HCT116 (cell line): ENCODE measurements around the gene TMTC4. TPM values are rescaled to one million over a fixed set of nuclear protein-coding genes. Genes with fewer than 3 reads are reported as not detected.
"Not testable (repeated sequence)": the region's sequence is repeated elsewhere in the genome, so short reads cannot be mapped to it uniquely, and the experiment has no call there.

Source experiments
- ATAC-seq: fragments of 200-7000 bp; cut with Tn5 transposase; 2 replicates; pipeline ENCODE4 v1.9.1; 2020; ENCODE audit warnings: mild to moderate bottlenecking, moderate library complexity
- BruUV-seq: library from RNA; stranded (reverse); fragments of 400-500 nt; replicated peaks from 2 replicates; lab custom pipeline; 2021; lab: Mats Ljungman, UMichigan
- CTCF ChIA-PET: fragments of 300-600 bp; sonication (Branson Sonifier 250); formaldehyde crosslinking; loops from one replicate; lab custom pipeline; 2021; ENCODE audit warnings: antibody characterized with exemption; lab: Charles Lee
- POLR2A ChIA-PET: fragments of 300-600, 350-600 bp; sonication (Branson Sonifier 250); formaldehyde crosslinking; loops from one replicate; lab custom pipeline; 2021; ENCODE audit warnings: antibody characterized with exemption; lab: Charles Lee
- RAD21 ChIA-PET, 2 experiments: fragments of 300-600 bp; sonication (Branson Sonifier 250); formaldehyde crosslinking; loops; one replicate each; lab custom pipeline; 2023; ENCODE audit warnings: low total read pairs in 2 of 2; ENCODE audit not compliant: uncharacterized antibody in 2 of 2, unreplicated experiment in 2 of 2, low non-redundant PET in 1 of 2; lab: Charles Lee
- DNase-seq: peaks from one replicate; pipeline ENCODE4 v3.0.0-alpha.2; 2010; ENCODE audit warnings: low read depth, low spot score
- H2AFZ ChIP-seq: fragments of 200-600 bp; shearing (Covaris generic), sonication (generic); 2 replicates; pipeline ENCODE4 v1.6.1; 2017; ENCODE audit warnings: low read depth, mixed run types, mixed read lengths, antibody characterized with exemption, low read length; ENCODE audit not compliant: poor library complexity, severe bottlenecking
- H3K27ac ChIP-seq: 2 replicates; pipeline ENCODE4 v1.5.1; 2012; ENCODE audit warnings: low read depth, low read length
- H3K27me3 ChIP-seq: fragments of 200-600 bp; sonication (generic); 2 replicates; pipeline ENCODE4 v1.6.1; 2016; ENCODE audit warnings: mixed run types, low read length, mixed read lengths; ENCODE audit not compliant: insufficient read depth
- H3K36me3 ChIP-seq, 2 experiments: fragments of 200-500 bp in 1 of 2; fragments of 200-600 bp in 1 of 2; sonication (Bioruptor generic) in 1 of 2; sonication (generic) in 1 of 2; 2 replicates each; pipeline versions ENCODE4 v1.5.1 to v1.6.1; 2014 to 2016; ENCODE audit warnings: low read length in 2 of 2, inconsistent platforms in 1 of 2, mixed read lengths in 1 of 2, mixed run types in 1 of 2; ENCODE audit not compliant: insufficient read depth in 2 of 2, control insufficient read depth in 1 of 2
- H3K4me1 ChIP-seq, 2 experiments: fragments of 200-600 bp in 1 of 2; sonication (generic) in 1 of 2; 2 replicates each; pipeline versions ENCODE4 v1.5.1 to v1.6.1; 2012 to 2017; ENCODE audit warnings: low read length in 2 of 2, inconsistent platforms in 1 of 2, mild to moderate bottlenecking in 1 of 2, mixed read lengths in 1 of 2, mixed run types in 1 of 2, moderate library complexity in 1 of 2; ENCODE audit not compliant: insufficient read depth in 2 of 2, control insufficient read depth in 1 of 2
- H3K4me2 ChIP-seq: fragments of 200-600 bp; sonication (generic); 2 replicates; pipeline ENCODE4 v1.6.1; 2017; ENCODE audit warnings: mixed run types, low read length, mixed read lengths
- H3K4me3 ChIP-seq, 2 experiments: fragments of 200-600 bp in 1 of 2; sonication (generic) in 1 of 2; replicated peaks in 1 of 2; 2 replicates each; pipeline ENCODE4 v1.5.1; 2011 to 2016; ENCODE audit warnings: low read length in 2 of 2, control low read depth in 1 of 2, low read depth in 1 of 2, mild to moderate bottlenecking in 1 of 2, mixed read lengths in 1 of 2, mixed run types in 1 of 2
- H3K79me2 ChIP-seq: fragments of 200-600 bp; sonication (generic); 2 replicates; pipeline ENCODE4 v1.6.1; 2017; ENCODE audit warnings: mild to moderate bottlenecking, mixed run types, low read length, moderate library complexity, mixed read lengths; ENCODE audit not compliant: insufficient read depth
- H3K9ac ChIP-seq: fragments of 200-600 bp; sonication (generic); 2 replicates; pipeline ENCODE4 v1.6.1; 2016; ENCODE audit warnings: low read length, mixed read lengths
- H3K9me2 ChIP-seq: fragments of 200-600 bp; sonication (generic), shearing (Covaris generic); 2 replicates; pipeline ENCODE4 v1.6.1; 2017; ENCODE audit warnings: mixed run types, mild to moderate bottlenecking, moderate library complexity; ENCODE audit not compliant: insufficient read depth
- H3K9me3 ChIP-seq, 2 experiments: fragments of 200-500 bp in 1 of 2; fragments of 200-600 bp in 1 of 2; sonication (Bioruptor generic) in 1 of 2; sonication (generic) in 1 of 2; 2 replicates each; pipeline ENCODE4 v1.6.1; 2014 to 2017; ENCODE audit warnings: low read length in 2 of 2, mixed read lengths in 2 of 2, inconsistent platforms in 1 of 2, low read depth in 1 of 2, mild to moderate bottlenecking in 1 of 2, mixed run types in 1 of 2, moderate library complexity in 1 of 2; ENCODE audit not compliant: control insufficient read depth in 1 of 2, insufficient read depth in 1 of 2
- H4K20me1 ChIP-seq: fragments of 200-600 bp; sonication (generic), shearing (Covaris generic); 2 replicates; pipeline ENCODE4 v1.6.1; 2017; ENCODE audit warnings: mixed run types, mild to moderate bottlenecking, moderate library complexity; ENCODE audit not compliant: insufficient read depth
- CBX3 ChIP-seq: IDR thresholded peaks from 2 replicates; pipeline ENCODE4 v1.6.1; 2012; ENCODE audit warnings: low read depth
- JUND ChIP-seq: IDR thresholded peaks from 2 replicates; pipeline ENCODE4 v1.6.1; 2012
- MAX ChIP-seq: IDR thresholded peaks from 2 replicates; pipeline ENCODE4 v1.6.1; 2012
- RAD21 ChIP-seq: IDR thresholded peaks from 2 replicates; pipeline ENCODE4 v1.6.1; 2012; ENCODE audit warnings: low read depth, mild to moderate bottlenecking
- SP1 ChIP-seq: IDR thresholded peaks from 2 replicates; pipeline ENCODE4 v1.6.1; 2012; ENCODE audit warnings: low read depth
- SRF ChIP-seq: IDR thresholded peaks from 2 replicates; pipeline ENCODE4 v1.6.1; 2012; ENCODE audit warnings: low read depth
- TCF7L2 ChIP-seq: IDR thresholded peaks from 2 replicates; pipeline ENCODE4 v1.7.0; 2011; ENCODE audit warnings: borderline replicate concordance, inconsistent platforms; ENCODE audit not compliant: insufficient read depth, insufficient read length; ENCODE audit errors: extremely low read depth
- YY1 ChIP-seq: IDR thresholded peaks from 2 replicates; pipeline ENCODE4 v1.6.1; 2011; ENCODE audit warnings: low read length, low read depth, moderate library complexity, mild to moderate bottlenecking; ENCODE audit not compliant: insufficient replicate concordance; ENCODE audit errors: extremely low read depth
- ZFX ChIP-seq: fragments of 450-650 bp; IDR thresholded peaks from 2 replicates; pipeline ENCODE4 v1.6.1; 2017
- intact Hi-C: fragments of 100-400 bp; cut with micrococcal nuclease; formaldehyde crosslinking; loops from 2 replicates; pipeline ENCODE4 v1.10.0; 2022
- total RNA-seq: library from RNA; stranded (reverse); gene quantifications from one replicate; pipeline ENCODE4 v1.2.1, GENCODE V29; 2021; ENCODE audit not compliant: unreplicated experiment

TMTC4 gene
- total RNA-seq, 1 experiment from 2014 or later: 23.6 TPM

- H2AFZ ChIP-seq: no peak overlapping the region
- H3K4me2 ChIP-seq: no peak overlapping the region
- ChIA-PET CTCF (no interaction called here), POLR2A (no interaction called here), RAD21 (no interaction called here)
- H3K27ac ChIP-seq: no peak overlapping the region
- H3K27me3 ChIP-seq: peaks cover 3% of the 10 kb centered on the region; the same call in 1 of the 2 replicates
- DNase-seq: no peak
- TF ChIP-seq YY1 (no peak), CBX3 (no peak)
- H3K36me3 ChIP-seq: no peaks in the 10 kb centered on the region
- ATAC-seq: no peak
- intact Hi-C loops: no loop called here
- no peaks in the 10 kb centered on the region for H3K9me3 ChIP-seq
- no peak overlapping the region for H3K4me3 ChIP-seq
- no peaks in the 10 kb centered on the region for H4K20me1 ChIP-seq
- no peaks in the 10 kb centered on the region for H3K79me2 ChIP-seq
- H3K9ac ChIP-seq: no peak overlapping the region
- H3K9me2 ChIP-seq: no peaks in the 10 kb centered on the region
- no peaks in the 10 kb centered on the region for H3K4me1 ChIP-seq
- BruUV-seq: no TSS peak
Observed at GRCh38 chr13:100710176-100710575, 35.6 kb upstream of the TMTC4 start.

GRCh38 chr13:100707818-100708740 is 33.5 kb upstream of the TMTC4 start:
- RAD21 ChIA-PET: no interaction called here
- Histone ChIP-seq H3K27me3 (peaks cover 3% of the 10 kb centered on the region; the same call in 1 of the 2 replicates), H3K9me2 (no peaks in the 10 kb centered on the region), H2AFZ (no peak overlapping the region), H3K4me3 (no peak overlapping the region), H3K36me3 (no peaks in the 10 kb centered on the region), H3K79me2 (no peaks in the 10 kb centered on the region), H3K4me2 (no peak overlapping the region), H3K9me3 (no peaks in the 10 kb centered on the region), H3K9ac (no peak overlapping the region), H3K4me1 (no peaks in the 10 kb centered on the region), H4K20me1 (no peaks in the 10 kb centered on the region), H3K27ac (no peak overlapping the region)
- POLR2A ChIA-PET: no interaction called here
- DNase-seq: no peak
- intact Hi-C loops: no loop called here
- 0 out of 2 replicates have a peak, but pooled peaks have one; percentile 17 for ATAC-seq
- CTCF ChIA-PET: interaction anchor here (1.4 kb wide), 1 partner anchor 14 kb away, joined by 4 read pairs; no protein-coding TSS in a partner anchor
- TF ChIP-seq CBX3 (no peak), SRF (no peak), ZFX (no peak), RAD21 (no peak), MAX (no peak), SP1 (no peak), JUND (no peak), TCF7L2 (no peak)
- BruUV-seq: no TSS peak

GRCh38 chr13:100698331-100698730 is 23.7 kb upstream of the TMTC4 start:
- CTCF ChIA-PET, BruUV-seq, H4K20me1 ChIP-seq, H3K9ac ChIP-seq, H3K4me3 ChIP-seq, RAD21 ChIA-PET, POLR2A ChIA-PET, intact Hi-C loops, H3K9me2 ChIP-seq, H3K36me3 ChIP-seq, H3K4me2 ChIP-seq, H3K4me1 ChIP-seq, H3K27ac ChIP-seq, H3K9me3 ChIP-seq, H2AFZ ChIP-seq, DNase-seq, H3K79me2 ChIP-seq, ATAC-seq, H3K27me3 ChIP-seq: not testable (repeated sequence)
